PC-3 (cell line): ENCODE data around the gene CTTNBP2NL. TPM values are rescaled to one million over a fixed set of nuclear protein-coding genes. Genes with fewer than 3 reads are reported as not detected.

Experiments used
- ATAC-seq: fragments of 200-7000 bp; cut with Tn5 transposase; 2 replicates; pipeline ENCODE4 v1.9.1; 2020; ENCODE audit warnings: mild to moderate bottlenecking, moderate library complexity
- BruUV-seq: library from RNA; stranded (reverse); fragments of 400-500 nt; replicated peaks from 2 replicates; lab custom pipeline; 2021; lab: Mats Ljungman, UMichigan
- CTCF ChIA-PET: fragments of 300-600 bp; sonication (Branson Sonifier 250); formaldehyde crosslinking; loops from one replicate; lab custom pipeline; 2022; ENCODE audit warnings: antibody characterized with exemption; lab: Charles Lee
- POLR2A ChIA-PET: fragments of 300-600 bp; sonication (Branson Sonifier 250); formaldehyde crosslinking; loops from one replicate; lab custom pipeline; 2022; ENCODE audit warnings: antibody characterized with exemption; ENCODE audit not compliant: unreplicated experiment; lab: Charles Lee
- DNase-seq: peaks from one replicate; pipeline ENCODE4 v3.0.0-alpha.2; 2015
- H2AFZ ChIP-seq: fragments of 300-600 bp; sonication (generic); 2 replicates; pipeline ENCODE4 v1.6.0; 2016; ENCODE audit warnings: antibody characterized with exemption, low read length
- H3F3A ChIP-seq: fragments of 300-600 bp; sonication (generic); one replicate; pipeline ENCODE4 v1.6.0; 2017; ENCODE audit warnings: antibody characterized with exemption, low read length, control low read depth, mild to moderate bottlenecking; ENCODE audit not compliant: unreplicated experiment
- H3K27ac ChIP-seq: fragments of 300-600 bp; sonication (generic); 2 replicates; pipeline ENCODE4 v1.5.1; 2016; ENCODE audit warnings: mild to moderate bottlenecking, low read length
- H3K27me3 ChIP-seq: fragments of 300-600 bp; sonication (generic); 2 replicates; pipeline ENCODE4 v1.6.1; 2016; ENCODE audit warnings: low read length, mixed read lengths
- H3K36me3 ChIP-seq: fragments of 300-600 bp; sonication (generic); 2 replicates; pipeline ENCODE4 v1.6.1; 2016; ENCODE audit warnings: low read depth, mixed run types, low read length, mixed read lengths
- H3K4me1 ChIP-seq: fragments of 300-600 bp; sonication (generic); 2 replicates; pipeline ENCODE4 v1.5.1; 2016; ENCODE audit warnings: low read length; ENCODE audit not compliant: insufficient read depth
- H3K4me2 ChIP-seq: fragments of 300-600 bp; sonication (generic); 2 replicates; pipeline ENCODE4 v1.6.0; 2016; ENCODE audit warnings: low read length
- H3K4me3 ChIP-seq: fragments of 300-600 bp; sonication (generic); 2 replicates; pipeline ENCODE4 v1.5.1; 2016; ENCODE audit warnings: mild to moderate bottlenecking, low read length, mixed read lengths
- H3K79me2 ChIP-seq: fragments of 300-600 bp; sonication (generic); 2 replicates; pipeline ENCODE4 v1.6.1; 2017; ENCODE audit warnings: low read length, mixed read lengths
- H3K9ac ChIP-seq: fragments of 300-600 bp; sonication (generic); 2 replicates; pipeline ENCODE4 v1.6.0; 2016; ENCODE audit warnings: mild to moderate bottlenecking, low read length
- H3K9me2 ChIP-seq: fragments of 300-600 bp; sonication (generic); replicated peaks from 2 replicates; pipeline ENCODE4 v1.6.1; 2016; ENCODE audit warnings: mixed run types, low read length, mixed read lengths
- H3K9me3 ChIP-seq: fragments of 300-600 bp; sonication (generic); 2 replicates; pipeline ENCODE4 v1.6.1; 2016; ENCODE audit warnings: low read length, mixed read lengths
- H4K20me1 ChIP-seq: fragments of 300-600 bp; sonication (generic); 2 replicates; pipeline ENCODE4 v1.6.1; 2016; ENCODE audit warnings: low read length, mixed read lengths
- CTCF ChIP-seq: fragments of 300-600 bp; sonication (generic); conservative IDR thresholded peaks from 2 replicates; pipeline ENCODE4 v1.5.1; 2017; ENCODE audit warnings: antibody characterized with exemption, low read depth, mild to moderate bottlenecking, low read length
- EZH2 ChIP-seq: fragments of 300-600 bp; sonication (generic); IDR thresholded peaks from one replicate; pipeline ENCODE4 v1.6.1; 2017; ENCODE audit warnings: antibody characterized with exemption, mild to moderate bottlenecking, low read length; ENCODE audit not compliant: unreplicated experiment
- EZH2phosphoT487 ChIP-seq: fragments of 300-600 bp; sonication (generic); IDR thresholded peaks from 2 replicates; pipeline ENCODE4 v1.6.1; 2018; ENCODE audit warnings: mild to moderate bottlenecking, antibody characterized with exemption, low read length, borderline replicate concordance
- intact Hi-C: fragments of 100-400 bp; cut with micrococcal nuclease; formaldehyde crosslinking; loops from 2 replicates; pipeline ENCODE4 v1.9.0; 2023
- total RNA-seq: library from RNA; depleted of rRNA; stranded (reverse); fragments of >200 nt; gene quantifications from 2 replicates; pipeline ENCODE4 v1.2.3, GENCODE V29; 2014

The CTTNBP2NL gene
- total RNA-seq, 1 experiment from 2014 or later, result 9.8 TPM

- no peaks in the 10 kb centered on the region for H4K20me1 ChIP-seq
- intact Hi-C loops, result no loop called here
- no peaks in the 10 kb centered on the region for H3K9me3 ChIP-seq
- DNase-seq, result no peak
- H3F3A ChIP-seq, result no peaks in the 10 kb centered on the region
- H3K4me2 ChIP-seq, result no peak overlapping the region
- no peak overlapping the region for H3K9ac ChIP-seq
- ChIA-PET CTCF (no interaction called here), POLR2A (no interaction called here)
- no peak overlapping the region for H3K4me3 ChIP-seq
- no peaks in the 10 kb centered on the region for H3K9me2 ChIP-seq
- no peaks in the 10 kb centered on the region for H3K4me1 ChIP-seq
- TF ChIP-seq EZH2phosphoT487 (no peak), EZH2 (no peak), CTCF (no peak)
- H3K27me3 ChIP-seq, result no peaks in the 10 kb centered on the region
- H3K27ac ChIP-seq, result no peak overlapping the region
- no peak for ATAC-seq
- no peaks in the 10 kb centered on the region for H3K36me3 ChIP-seq
- no peaks in the 10 kb centered on the region for H3K79me2 ChIP-seq
- BruUV-seq, result no TSS peak
- no peak overlapping the region for H2AFZ ChIP-seq
These were observed 97.3 kb downstream of the CTTNBP2NL start for GRCh38 chr1:112493351-112493750.

- Histone ChIP-seq H3K4me3 (no peak overlapping the region), H3K9ac (no peak overlapping the region), H3F3A (no peaks in the 10 kb centered on the region), H3K27me3 (no peaks in the 10 kb centered on the region), H3K4me2 (no peak overlapping the region), H3K4me1 (no peaks in the 10 kb centered on the region; the same call in 1 of the 2 replicates), H3K79me2 (no peaks in the 10 kb centered on the region), H3K27ac (no peak overlapping the region), H3K9me3 (no peaks in the 10 kb centered on the region), H2AFZ (no peak overlapping the region), H4K20me1 (no peaks in the 10 kb centered on the region), H3K9me2 (no peaks in the 10 kb centered on the region), H3K36me3 (no peaks in the 10 kb centered on the region)
- no TSS peak for BruUV-seq
- DNase-seq (peak; percentile 44), ATAC-seq (no peak)
- no peak for TF ChIP-seq EZH2phosphoT487
- TF ChIP-seq EZH2, result no peak
- ChIA-PET CTCF (no interaction called here), POLR2A (no interaction called here)
- intact Hi-C loops, result no loop called here
These were observed 100.3 kb downstream of the CTTNBP2NL start for GRCh38 chr1:112496290-112496689.

GRCh38 chr1:112501810-112502641 is 106.0 kb downstream of the CTTNBP2NL start:
- no peaks in the 10 kb centered on the region for H3K79me2 ChIP-seq
- H3K27ac ChIP-seq, result no peak overlapping the region
- no peaks in the 10 kb centered on the region for H4K20me1 ChIP-seq
- H3K27me3 ChIP-seq, result no peaks in the 10 kb centered on the region
- H3K4me3 ChIP-seq, result peak overlapping the region; percentile 73
- no peaks in the 10 kb centered on the region for H3K9me3 ChIP-seq
- peak overlapping the region; percentile 87 for H2AFZ ChIP-seq
- no peaks in the 10 kb centered on the region for H3K9me2 ChIP-seq
- intact Hi-C loops, result loop anchor here (1.0 to 5.0 kb wide), 4 partner anchors 27 to 205 kb away; partner anchors contain the start of gene RHOC
- peak overlapping the region; percentile 94 for H3K4me2 ChIP-seq
- no peaks in the 10 kb centered on the region for H3F3A ChIP-seq
- no peaks in the 10 kb centered on the region for H3K36me3 ChIP-seq
- DNase-seq (peak; percentile 64), ATAC-seq (peak; percentile 85)
- peak overlapping the region; percentile 34 for H3K9ac ChIP-seq
- no TSS peak for BruUV-seq
- peak; percentile 74 for TF ChIP-seq CTCF
- no peak for TF ChIP-seq EZH2
- no peak for TF ChIP-seq EZH2phosphoT487
- no peaks in the 10 kb centered on the region; the same call in 1 of the 2 replicates for H3K4me1 ChIP-seq
- CTCF ChIA-PET, result interaction anchor here (0.6 to 1.5 kb wide), 14 partner anchors 14 to 213 kb away, joined by 3 to 9 read pairs (median 4); partner anchors contain the start of genes PPM1J, RHOC and ST7L
- POLR2A ChIA-PET, result interaction anchor here (0.8 kb wide), 1 partner anchor 43 kb away, joined by 5 read pairs; no protein-coding TSS in a partner anchor
